GM18505 (cell line): ENCODE measurements around the gene SNAPC4.
"Not testable (repeated sequence)": the region's sequence is repeated elsewhere in the genome, so short reads cannot be mapped to it uniquely, and the experiment has no call there.

Source experiments
- ATAC-seq: cut with Tn5 transposase; IDR thresholded peaks from one replicate; pipeline ENCODE4 v1.9.1; 2021; ENCODE audit not compliant: unreplicated experiment
- POLR2A ChIP-seq: IDR thresholded peaks from 4 replicates; pipeline ENCODE4 v1.6.1; 2011; ENCODE audit warnings: borderline replicate concordance; ENCODE audit not compliant: insufficient read depth, insufficient read length; ENCODE audit errors: extremely low read depth

The SNAPC4 gene

GRCh38 chr9:136437430-136437829 is 37.5 kb upstream of the SNAPC4 start:
- TF ChIP-seq POLR2A = no peak
- no peak for ATAC-seq

GRCh38 chr9:136436055-136436634 is 36.2 kb upstream of the SNAPC4 start:
- ATAC-seq = no peak
- TF ChIP-seq POLR2A = no peak

DNA sequence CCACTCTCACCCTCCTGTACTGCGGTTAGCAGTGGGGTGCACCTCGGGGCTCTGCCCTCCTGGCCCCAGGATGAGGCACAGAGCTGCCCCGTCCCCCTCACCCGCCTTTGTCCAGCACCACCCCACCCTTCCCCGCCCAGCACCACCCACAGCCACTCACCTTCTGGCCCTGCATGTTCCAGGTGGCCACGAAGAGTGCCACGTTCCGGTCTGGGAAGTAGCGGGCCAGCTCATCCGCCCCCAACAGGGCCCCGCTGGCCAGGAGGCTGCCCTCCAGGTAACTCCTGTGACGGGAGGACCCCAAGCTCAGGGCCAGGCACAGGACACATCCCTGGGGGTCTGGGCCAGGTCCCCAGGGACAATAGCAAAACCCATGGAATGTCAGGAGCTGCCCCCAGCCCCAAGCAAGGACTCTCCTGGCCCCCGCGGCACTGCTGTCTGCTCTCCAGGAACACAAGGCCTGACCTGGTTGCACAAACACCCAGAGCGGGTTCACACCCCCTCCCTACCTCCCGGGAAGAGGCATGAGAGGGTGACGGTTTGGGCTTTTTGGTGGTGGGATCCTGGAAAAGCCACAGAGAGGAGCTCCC is 34.7 kb upstream of the SNAPC4 start:
- ATAC-seq = no peak
- TF ChIP-seq POLR2A = no peak

DNA sequence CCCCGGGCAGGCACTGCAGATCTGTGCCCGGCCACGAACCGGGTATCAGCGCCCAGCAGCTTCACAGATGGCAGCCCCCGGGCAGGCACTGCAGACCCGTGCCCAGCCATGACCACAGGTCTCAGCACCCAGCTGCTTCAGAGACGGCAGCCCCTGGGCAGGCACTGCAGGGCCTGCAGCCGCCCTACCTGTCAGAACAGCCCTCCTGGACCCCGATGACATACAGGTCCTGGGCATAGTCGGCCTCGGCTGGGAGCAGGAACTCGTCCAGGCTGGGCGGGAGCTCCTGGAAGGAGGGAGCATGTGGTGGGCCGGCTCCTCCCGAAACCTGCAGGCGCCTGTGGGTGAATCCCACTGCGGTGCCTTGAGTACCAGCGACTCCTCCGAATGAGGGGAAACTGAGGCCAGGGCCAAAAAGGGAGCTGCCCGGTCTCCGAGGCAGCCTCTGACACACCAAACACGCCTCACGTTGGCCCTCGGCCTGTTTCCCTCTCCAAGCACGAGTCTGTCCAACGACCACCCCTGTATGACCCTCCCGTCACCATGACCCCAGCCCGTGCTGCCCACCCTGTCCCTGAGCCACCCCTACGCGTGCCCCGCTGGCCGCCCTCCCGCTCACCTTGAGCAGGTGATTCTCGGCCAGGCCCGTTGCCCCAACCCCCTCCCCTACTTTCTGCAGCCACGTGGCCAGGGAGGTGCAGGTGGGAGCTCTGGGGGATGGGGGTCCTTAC is 34.0 kb upstream of the SNAPC4 start:
- no peak for ATAC-seq
- TF ChIP-seq POLR2A = no peak

DNA sequence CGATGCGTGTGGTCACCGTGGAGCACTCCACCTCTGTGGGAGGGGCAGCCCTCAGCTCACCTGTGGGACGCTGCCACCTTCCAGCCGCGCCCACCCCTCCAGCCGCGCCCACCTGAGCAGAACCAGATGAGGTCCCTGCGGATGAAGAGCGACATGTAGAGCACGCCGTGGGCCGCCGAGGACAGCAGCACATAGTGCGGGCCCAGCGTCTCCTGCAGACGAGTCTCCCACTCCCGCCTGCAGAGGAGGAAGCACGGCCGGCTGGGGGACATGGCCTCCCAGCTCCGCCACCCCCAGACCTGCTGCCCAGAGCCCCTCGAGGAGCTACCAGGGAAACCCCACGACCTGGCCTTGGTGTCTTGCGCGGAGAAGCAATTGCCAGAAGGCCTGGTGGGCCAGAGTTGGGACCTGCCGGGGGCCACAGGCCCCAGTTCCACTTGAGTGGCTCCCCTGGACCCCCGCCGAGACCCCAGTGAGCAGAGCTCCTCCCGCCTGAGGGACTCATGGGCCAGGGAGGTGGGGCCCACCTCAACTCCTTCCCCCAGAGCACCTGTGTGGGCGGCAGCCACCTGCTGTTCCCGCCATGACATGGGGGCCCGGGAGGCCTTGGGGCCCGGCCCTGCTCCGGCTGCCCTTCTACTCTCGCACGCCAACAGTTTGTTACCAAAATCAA is 33.2 kb upstream of the SNAPC4 start:
- TF ChIP-seq POLR2A = no peak
- no peak for ATAC-seq

GRCh38 chr9:136432591-136432990 is 32.6 kb upstream of the SNAPC4 start:
- TF ChIP-seq POLR2A = no peak
- no peak for ATAC-seq

DNA sequence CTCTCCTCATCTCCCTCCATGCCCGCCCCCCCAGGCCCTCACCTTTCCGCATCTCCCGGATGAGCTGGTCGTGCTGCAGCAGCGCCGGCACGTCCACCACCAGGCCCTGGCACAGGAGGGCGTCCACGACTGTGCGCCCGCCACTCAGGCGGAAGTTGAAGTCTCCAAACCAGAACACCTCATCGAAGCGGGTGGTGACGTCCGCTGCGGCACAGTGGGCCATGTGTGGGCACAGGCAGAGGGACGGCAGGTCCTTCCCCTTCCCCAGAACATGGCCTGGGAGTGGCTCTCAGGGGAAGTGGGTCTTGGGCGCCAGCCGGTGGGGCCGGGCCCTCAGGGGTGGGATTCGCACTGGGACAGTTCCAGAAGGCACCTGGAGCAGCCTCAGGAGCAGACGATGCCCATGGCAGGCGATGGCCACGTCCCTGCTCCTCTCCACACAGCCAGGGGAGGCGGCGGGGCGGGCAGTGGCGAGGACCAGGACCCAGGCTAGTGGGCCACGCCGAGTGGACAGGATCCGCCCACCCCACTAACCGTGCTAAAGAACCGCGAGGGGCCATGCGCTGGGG is 31.9 kb upstream of the SNAPC4 start:
- TF ChIP-seq POLR2A = no peak
- ATAC-seq = no peak

DNA sequence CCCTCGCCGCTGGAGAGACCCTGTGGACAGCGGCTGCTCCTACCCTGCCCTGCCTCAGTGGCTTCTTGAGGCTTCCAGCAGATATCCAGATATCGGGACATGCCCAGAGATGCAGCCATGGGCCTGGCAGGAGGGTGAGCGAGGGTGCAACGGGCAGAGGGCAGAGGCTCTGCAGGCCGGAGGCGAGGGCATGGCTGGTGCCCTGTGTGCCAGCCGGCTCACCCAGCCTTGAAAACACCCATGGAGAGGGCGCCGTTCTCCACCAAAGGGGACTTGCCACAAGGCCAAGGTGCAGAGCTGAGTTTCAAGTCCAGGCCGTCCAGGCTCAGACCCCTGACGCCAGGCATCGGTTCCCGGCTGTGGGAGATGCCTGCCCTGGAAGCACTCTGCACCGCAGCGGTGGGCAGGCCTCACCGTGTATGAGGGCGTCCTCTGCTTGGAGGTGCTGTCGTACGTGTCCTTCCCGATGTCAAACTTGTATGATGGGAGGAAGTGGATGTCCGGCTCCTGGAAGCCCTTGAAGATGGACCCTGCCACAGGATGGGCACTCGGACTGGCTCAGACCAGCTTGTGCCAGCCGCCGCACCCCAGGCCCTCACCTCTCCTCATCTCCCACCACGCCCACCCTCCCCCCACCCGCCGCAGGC is 30.7 kb upstream of the SNAPC4 start:
- TF ChIP-seq POLR2A = no peak
- ATAC-seq = no peak

- no peak for TF ChIP-seq POLR2A
- ATAC-seq = no peak
Measured at GRCh38 chr9:136429683-136430491, 29.9 kb upstream of the SNAPC4 start.

GRCh38 chr9:136429075-136429628 is 29.2 kb upstream of the SNAPC4 start:
- no peak for TF ChIP-seq POLR2A
- no peak for ATAC-seq

- no peak for ATAC-seq
- no peak for TF ChIP-seq POLR2A
Measured at GRCh38 chr9:136426787-136427186, 26.8 kb upstream of the SNAPC4 start.

DNA sequence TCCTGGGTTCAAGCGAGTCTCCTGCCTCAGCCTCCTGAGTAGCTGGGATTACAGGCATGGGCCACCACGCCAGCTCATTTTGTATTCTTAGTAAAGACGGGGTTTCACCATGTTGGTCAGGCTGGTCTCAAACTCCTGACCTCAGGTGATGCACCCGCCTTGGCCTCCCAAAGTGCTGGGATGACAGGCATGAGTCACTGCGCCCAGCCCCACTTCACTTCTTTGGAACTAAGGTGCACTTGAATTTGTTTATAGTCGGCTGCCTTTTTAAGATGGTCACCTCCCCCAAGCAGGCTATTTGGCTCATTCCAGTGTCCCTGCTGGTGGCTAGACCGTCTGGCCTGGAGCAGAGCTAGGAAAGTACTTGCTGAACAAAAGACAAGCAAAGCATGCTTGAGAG is 25.4 kb upstream of the SNAPC4 start:
- ATAC-seq = not testable (repeated sequence)
